Spleen (tissue), 11 donors: ENCODE results near the gene TMED7. TPM values are rescaled to one million over a fixed set of nuclear protein-coding genes. Genes with fewer than 3 reads are reported as not detected.

Source experiments
- DNase-seq: peaks from one replicate; pipeline ENCODE4 v3.0.0-alpha.2; 2020
- H3K27ac ChIP-seq, 8 donors: fragments of 200-600 bp; sonication (generic) in 7 of 8; 1 replicate in 4 of 8; 2 replicates in 4 of 8; pipeline versions ENCODE4 v1.5.0 to v1.8.0; 2016 to 2021; ENCODE audit warnings: inconsistent platforms in 4 of 8, mild to moderate bottlenecking in 4 of 8, moderate library complexity in 1 of 8
- H3K27me3 ChIP-seq, 7 donors: fragments of 200-600 bp; sonication (generic) in 6 of 7; replicated peaks in 1 of 7; 1 replicate in 4 of 7; 2 replicates in 3 of 7; pipeline versions ENCODE4 v1.5.0 to v1.8.0; 2016 to 2021; ENCODE audit warnings: inconsistent platforms in 3 of 7, mild to moderate bottlenecking in 1 of 7
- H3K36me3 ChIP-seq, 6 donors: fragments of 200-600 bp; sonication (generic) in 5 of 6; 1 replicate in 4 of 6; 2 replicates in 2 of 6; pipeline versions ENCODE4 v1.5.0 to v1.8.0; 2016 to 2021; ENCODE audit warnings: inconsistent platforms in 2 of 6
- H3K4me1 ChIP-seq, 6 donors: fragments of 200-600 bp; sonication (generic) in 5 of 6; 1 replicate in 3 of 6; 2 replicates in 3 of 6; pipeline versions ENCODE4 v1.5.0 to v1.8.0; 2016 to 2021; ENCODE audit warnings: inconsistent platforms in 3 of 6
- H3K4me3 ChIP-seq, 8 donors: fragments of 200-600 bp; sonication (generic) in 7 of 8; 1 replicate in 4 of 8; 2 replicates in 4 of 8; pipeline versions ENCODE4 v1.5.0 to v1.8.0; 2016 to 2021; ENCODE audit warnings: inconsistent platforms in 4 of 8, mild to moderate bottlenecking in 4 of 8, moderate library complexity in 2 of 8
- H3K9me3 ChIP-seq, 8 donors: fragments of 200-600 bp; sonication (generic) in 7 of 8; 1 replicate in 4 of 8; 2 replicates in 4 of 8; pipeline versions ENCODE4 v1.5.0 to v1.8.0; 2016 to 2021; ENCODE audit warnings: inconsistent platforms in 4 of 8
- CTCF ChIP-seq, 11 experiments: fragments of 200-600 bp in 7 of 11; fragments of 450-650 bp in 4 of 11; sonication (generic) in 4 of 11; IDR thresholded peaks in 8 of 11; conservative IDR thresholded peaks in 3 of 11; 1 replicate in 7 of 11; 2 replicates in 4 of 11; pipeline versions ENCODE4 v1.4.0 to v1.8.0; 2016 to 2021; ENCODE audit warnings: antibody characterized with exemption in 11 of 11, inconsistent platforms in 4 of 11, mild to moderate bottlenecking in 1 of 11
- POLR2A ChIP-seq, 3 donors: fragments of 450-650 bp; IDR thresholded peaks; one replicate each; pipeline ENCODE4 v1.5.1; 2017; ENCODE audit warnings: antibody characterized with exemption in 3 of 3, mild to moderate bottlenecking in 1 of 3
- POLR2AphosphoS5 ChIP-seq, 3 donors: sonication (generic); formaldehyde crosslinking; IDR thresholded peaks; one replicate each; pipeline ENCODE4 v1.5.1; 2017; ENCODE audit warnings: antibody characterized with exemption in 3 of 3
- WGBS, 5 donors: extraction: QIAGEN DNeasy Blood & Tissue Kit in 3 of 5; methylation state at CpG; one replicate each; pipeline versions ENCODE4 v1.1.5 to v1.1.7; 2013 to 2018; 5-methylcytosine and 5-hydroxymethylcytosine counted together
- intact Hi-C: fragments of 100-400 bp; cut with DNase I; formaldehyde crosslinking; loops from one replicate; pipeline ENCODE4 v1.15.0; 2023; ENCODE audit warnings: low total_unique reads
- polyA plus RNA-seq, 3 donors: library from polyadenylated mRNA; stranded (reverse); fragments of 200-250 nt; gene quantifications; one replicate each; pipeline ENCODE4 v1.2.1, GENCODE V29; 2013
- total RNA-seq, 7 donors: library from RNA; depleted of rRNA in 3 of 7; stranded (reverse); fragments of >200 nt in 3 of 7; fragmentation: NEBNext Ultra II Directional in 4 of 7; extraction: Animal tissue kit (Norgen Biotek cat#: 25700) in 4 of 7; gene quantifications; one replicate each; pipeline versions ENCODE4 v1.1.0 to v1.2.1, GENCODE V29; 2016 to 2021
- donor health status: healthy with polysubstance abuse.
- donor health status: DM: no; HTN: no; CAD: no; lungs with moderate emphysema.
- donor health status: DM: no; HTN: no; CAD: no.
- donor health status: Bipolar disorder and iron deficiency.
- donor health status: healthy.
- donor health status: DM: no; HTN: no; CAD: no.
- donor health status: DM: yes; HTN: yes; CAD: no.

TMED7 gene
- total and polyA plus RNA-seq, 10 donors: 8.4 to 70.9 (median 64.6) TPM

GRCh38 chr5:115611873-115612272, 14.0 kb downstream of the TMED7 start:
- no peak for DNase-seq
- no peak overlapping the region for H3K4me3 ChIP-seq
- no peak overlapping the region for H3K27ac ChIP-seq
- no peaks in the 10 kb centered on the region for H3K27me3 ChIP-seq
- TF ChIP-seq POLR2A (IDR thresholded peaks at IDR 0.05) (no peak), POLR2AphosphoS5 (IDR thresholded peaks at IDR 0.05) (no peak), CTCF (IDR thresholded peaks at IDR 0.05 in 8 of 11, conservative IDR thresholded peaks at IDR 0.05 in 3 of 11) (no peak)
- peaks cover 2 to 59% (median 16%) of the 10 kb centered on the region in 6 donors for H3K36me3 ChIP-seq
- WGBS, 5 donors: 89 to 97% (median 95%) methylated on average over 5 of the region's 5 CpGs
- no peaks in the 10 kb centered on the region for H3K4me1 ChIP-seq
- no peaks in the 10 kb centered on the region for H3K9me3 ChIP-seq
- intact Hi-C loops: no loop called here

DNA sequence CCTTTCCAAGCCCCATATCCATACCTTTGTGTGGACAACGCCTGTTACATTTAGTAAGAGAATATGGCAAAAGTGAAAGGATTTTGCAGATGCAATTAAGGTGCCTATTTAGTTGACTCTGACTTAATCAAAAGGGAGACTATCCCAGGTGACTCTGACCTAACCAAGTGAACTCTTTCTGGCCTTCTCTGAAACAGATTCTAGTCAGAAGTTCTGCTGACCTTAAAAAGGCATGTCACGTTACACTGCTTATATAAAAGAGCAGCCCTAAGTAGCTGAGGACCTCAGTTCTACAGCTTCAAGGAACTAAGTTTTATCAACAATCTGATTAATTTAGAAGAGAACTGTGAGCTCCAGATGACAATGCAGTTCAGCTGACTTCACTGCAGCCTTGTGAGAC, 17.9 kb downstream of the TMED7 start:
- Histone ChIP-seq H3K4me3 (no peak overlapping the region), H3K4me1 (peaks cover 4 to 20% (median 9%) of the 10 kb centered on the region in 6 donors), H3K9me3 (no peaks in the 10 kb centered on the region), H3K27ac (peak overlapping the region in 1 of 8 donors; percentile 5), H3K36me3 (peaks cover 0 to 20% (median 5%) of the 10 kb centered on the region in 6 donors), H3K27me3 (no peaks in the 10 kb centered on the region)
- 90 to 95% (median 90%) methylated on average over 2 of the region's 2 CpGs for WGBS, 5 donors
- intact Hi-C loops: no loop called here
- no peak for TF ChIP-seq POLR2A (IDR thresholded peaks at IDR 0.05)
- no peak for TF ChIP-seq CTCF (IDR thresholded peaks at IDR 0.05 in 8 of 11, conservative IDR thresholded peaks at IDR 0.05 in 3 of 11)
- TF ChIP-seq POLR2AphosphoS5 (IDR thresholded peaks at IDR 0.05): no peak
- DNase-seq: no peak

DNA sequence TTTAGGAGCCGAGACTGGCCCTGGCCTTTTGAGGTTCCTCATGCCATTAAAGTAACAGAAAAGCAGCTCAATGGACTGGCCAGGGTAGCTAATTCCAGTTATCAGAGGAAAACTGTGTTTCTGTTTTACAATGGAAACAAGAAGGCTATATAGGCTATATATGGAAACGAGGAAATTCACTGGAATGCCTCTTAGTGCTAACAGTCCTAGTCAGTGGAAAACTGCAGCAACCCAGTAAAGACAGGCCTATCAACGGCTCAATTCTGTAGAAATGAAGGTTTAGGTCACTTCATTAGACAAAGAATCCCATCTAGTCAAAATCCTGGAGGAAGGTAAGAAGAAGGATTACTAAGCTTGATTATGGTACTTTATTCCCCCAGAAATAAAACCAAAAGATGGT, 20.4 kb downstream of the TMED7 start:
- DNase-seq: no peak
- Histone ChIP-seq H3K4me1 (peaks cover 8 to 41% (median 28%) of the 10 kb centered on the region in 6 donors), H3K36me3 (no peaks in the 10 kb centered on the region), H3K27ac (peak overlapping the region in 1 of 8 donors; percentile 11), H3K27me3 (no peaks in the 10 kb centered on the region), H3K4me3 (no peak overlapping the region), H3K9me3 (no peaks in the 10 kb centered on the region)
- no peak for TF ChIP-seq POLR2A (IDR thresholded peaks at IDR 0.05)
- TF ChIP-seq POLR2AphosphoS5 (IDR thresholded peaks at IDR 0.05): no peak
- TF ChIP-seq CTCF (IDR thresholded peaks at IDR 0.05 in 8 of 11, conservative IDR thresholded peaks at IDR 0.05 in 3 of 11): no peak
- intact Hi-C loops: no loop called here
- 92 to 97% (median 94%) methylated on average over 3 of the region's 3 CpGs for WGBS, 5 donors

- no peak for DNase-seq
- intact Hi-C loops: no loop called here
- Histone ChIP-seq H3K4me3 (peak overlapping the region; percentile 58 to 80 (median 68)), H3K27me3 (no peaks in the 10 kb centered on the region), H3K36me3 (no peaks in the 10 kb centered on the region), H3K4me1 (peaks cover 8 to 60% (median 45%) of the 10 kb centered on the region in 6 donors), H3K27ac (peak overlapping the region; percentile 84 to 94 (median 92)), H3K9me3 (no peaks in the 10 kb centered on the region)
- 38 to 50% (median 44%) methylated on average over 11 of the region's 11 CpGs for WGBS, 5 donors
- TF ChIP-seq POLR2A (IDR thresholded peaks at IDR 0.05) (no peak), POLR2AphosphoS5 (IDR thresholded peaks at IDR 0.05) (no peak), CTCF (IDR thresholded peaks at IDR 0.05 in 8 of 11, conservative IDR thresholded peaks at IDR 0.05 in 3 of 11) (no peak)
These were observed 23.2 kb downstream of the TMED7 start for GRCh38 chr5:115602591-115603125.
